ENCODE measurements around the gene GART. TPM values are rescaled to one million over a fixed set of nuclear protein-coding genes. Genes with fewer than 3 reads are reported as not detected.

Gene GART
- polyA plus RNA-seq, 1 experiment: 26.1 TPM

- ChIA-PET POLR2A (no interaction called here), CTCF (interaction anchor here (1.0 to 1.3 kb wide), 3 partner anchors 10 to 150 kb away, joined by 3 to 4 read pairs (median 3); no protein-coding TSS in a partner anchor)
- Histone ChIP-seq H3K9me3 (ENCODE audit: control insufficient read depth, insufficient read depth, low read length) (no peaks in the 10 kb centered on the region), H3K27me3 (ENCODE audit: control insufficient read depth, insufficient read depth, low read length) (no peaks in the 10 kb centered on the region), H3K27ac (ENCODE audit: low read depth, low read length) (no peak overlapping the region), H3K4me3 (ENCODE audit: low read depth, low read length) (no peak overlapping the region)
- no peak for DNase-seq (ENCODE audit: low read depth, low spot score)
- TF ChIP-seq CTCF (IDR thresholded peaks at IDR 0.05; ENCODE audit: low read depth, low read length): no peak
Observed at GRCh38 chr21:33455686-33456446, 86.1 kb downstream of the GART start.

Other genes with a start within 250 kb of the GART start
- gene IFNAR1, start 217.1 kb downstream of the GART start, polyA plus RNA-seq (2011; rRNA removed): 17.0 and 21.2 TPM in 2 replicates
- gene IFNGR2, start 138.7 kb downstream of the GART start, polyA plus RNA-seq (2011; rRNA removed): 90.8 and 93.4 TPM in 2 replicates
- gene TMEM50B, start 62.1 kb downstream of the GART start, polyA plus RNA-seq (2011; rRNA removed): 24.4 and 33.8 TPM in 2 replicates
- 1.3 and 1.9 TPM in 2 replicates for gene DNAJC28, start 50.4 kb downstream of the GART start, polyA plus RNA-seq (2011; rRNA removed)
- 103 and 113 TPM in 2 replicates for gene SON, start 921 bp upstream of the GART start, polyA plus RNA-seq (2011; rRNA removed)
- gene DONSON, start 46.6 kb upstream of the GART start, polyA plus RNA-seq (2011; rRNA removed): 15.2 and 20.7 TPM in 2 replicates
- gene CRYZL1, start 99.6 kb upstream of the GART start, polyA plus RNA-seq (2011; rRNA removed): 43.9 and 58.4 TPM in 2 replicates
- 51.5 and 54.3 TPM in 2 replicates for gene ITSN1, start 100.4 kb upstream of the GART start, polyA plus RNA-seq (2011; rRNA removed)